DND-41 (cell line): ENCODE results near the gene RGS1.
"Not testable (repeated sequence)": the region's sequence is repeated elsewhere in the genome, so short reads cannot be mapped to it uniquely, and the experiment has no call there.

ENCODE experiments used
- ATAC-seq: fragments of 200-7000 bp; cut with Tn5 transposase; 3 replicates; pipeline ENCODE4 v1.9.1; 2021; ENCODE audit warnings: low read depth; ENCODE audit not compliant: insufficient read depth
- DNase-seq: peaks from one replicate; pipeline ENCODE4 v3.0.0-alpha.2; 2020
- H2AFZ ChIP-seq: 2 replicates; pipeline ENCODE4 v1.6.0; 2012; ENCODE audit warnings: low read depth, low read length
- H3K27ac ChIP-seq: 2 replicates; pipeline ENCODE4 v1.5.1; 2012; ENCODE audit warnings: low read length, inconsistent platforms
- H3K27me3 ChIP-seq: fragments of 200-600 bp; sonication (generic); 2 replicates; pipeline ENCODE4 v1.6.0; 2012; ENCODE audit warnings: low read length, mild to moderate bottlenecking, inconsistent platforms; ENCODE audit not compliant: insufficient read depth, poor library complexity
- H3K36me3 ChIP-seq: 2 replicates; pipeline ENCODE4 v1.5.1; 2012; ENCODE audit warnings: low read length, inconsistent platforms; ENCODE audit not compliant: insufficient read depth
- H3K4me1 ChIP-seq: 2 replicates; pipeline ENCODE4 v1.5.1; 2012; ENCODE audit warnings: mild to moderate bottlenecking, low read length; ENCODE audit not compliant: insufficient read depth
- H3K4me2 ChIP-seq: 2 replicates; pipeline ENCODE4 v1.6.0; 2012; ENCODE audit warnings: mild to moderate bottlenecking, moderate library complexity, low read length, inconsistent platforms; ENCODE audit not compliant: insufficient read depth
- H3K4me3 ChIP-seq, 2 experiments: fragments of 200-600 bp in 1 of 2; shearing (Covaris generic) in 1 of 2; 2 replicates each; pipeline ENCODE4 v1.5.1; 2012 to 2016; ENCODE audit warnings: inconsistent platforms in 2 of 2, low read length in 2 of 2, mild to moderate bottlenecking in 2 of 2, low read depth in 1 of 2, moderate library complexity in 1 of 2
- H3K79me2 ChIP-seq: 2 replicates; pipeline ENCODE4 v1.6.0; 2012; ENCODE audit warnings: low read length, inconsistent platforms; ENCODE audit not compliant: insufficient read depth
- H3K9ac ChIP-seq: 2 replicates; pipeline ENCODE4 v1.6.0; 2012; ENCODE audit warnings: low read depth, mild to moderate bottlenecking, inconsistent platforms, low read length, moderate library complexity
- H3K9me3 ChIP-seq: 2 replicates; pipeline ENCODE4 v1.5.1; 2012; ENCODE audit warnings: low read length, moderate library complexity, mild to moderate bottlenecking, inconsistent platforms; ENCODE audit not compliant: insufficient read depth, severe bottlenecking
- H4K20me1 ChIP-seq: 2 replicates; pipeline ENCODE4 v1.6.0; 2012; ENCODE audit warnings: low read length; ENCODE audit not compliant: insufficient read depth
- CTCF ChIP-seq: IDR thresholded peaks from 2 replicates; pipeline ENCODE4 v1.5.1; 2012; ENCODE audit warnings: borderline replicate concordance, low read length, moderate library complexity, mild to moderate bottlenecking; ENCODE audit not compliant: poor library complexity, severe bottlenecking; ENCODE audit errors: extremely low read depth
- EZH2 ChIP-seq: IDR thresholded peaks from 3 replicates; pipeline ENCODE4 v1.6.1; 2012; ENCODE audit warnings: borderline replicate concordance, low read depth, mild to moderate bottlenecking, moderate library complexity, low read length, inconsistent platforms; ENCODE audit not compliant: severe bottlenecking

RGS1 gene

DNA sequence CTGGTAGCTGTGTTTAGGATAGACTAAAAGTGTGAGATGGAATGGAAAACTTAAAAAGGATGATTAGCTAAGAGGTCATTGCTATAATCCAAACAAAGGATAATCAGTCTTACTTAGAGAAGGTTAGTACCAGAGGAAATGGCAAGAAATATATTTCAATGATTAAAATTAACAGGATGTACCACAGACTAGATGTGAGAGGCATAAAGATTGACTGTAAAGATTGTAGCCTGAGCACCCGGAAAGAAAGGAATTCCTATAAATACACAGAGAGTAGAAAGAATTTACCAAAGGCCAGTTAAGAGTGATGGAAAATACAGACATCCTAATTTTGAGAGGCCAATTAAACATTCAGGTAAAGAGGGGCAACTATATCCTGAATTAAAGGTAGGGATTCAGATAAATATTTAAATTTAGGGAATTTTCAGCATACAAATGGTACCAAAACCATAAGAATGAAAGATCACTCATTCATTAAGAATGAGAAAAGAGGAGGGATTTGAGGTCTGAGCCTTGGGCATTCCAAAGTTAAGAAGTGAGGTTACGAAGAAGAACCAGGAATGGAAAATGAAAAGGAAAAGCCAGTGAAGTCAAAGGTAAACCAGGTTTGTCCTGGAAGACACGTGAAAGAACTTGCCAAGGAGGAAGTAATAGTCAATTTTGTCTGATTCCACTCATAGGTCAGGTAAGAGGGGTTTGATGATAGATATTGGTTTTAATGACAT lies 46.4 kb upstream of the RGS1 start:
- Histone ChIP-seq H3K36me3 (no peaks in the 10 kb centered on the region), H3K27me3 (no peaks in the 10 kb centered on the region), H3K79me2 (peaks cover 4% of the 10 kb centered on the region; the same call in 1 of the 2 replicates), H3K9me3 (no peaks in the 10 kb centered on the region), H3K9ac (peak overlapping the region; percentile 52), H3K4me2 (peak overlapping the region; percentile 57), H2AFZ (no peak overlapping the region; the same call in 1 of the 2 replicates), H3K27ac (peak overlapping the region; percentile 88), H3K4me1 (peaks cover 61% of the 10 kb centered on the region), H4K20me1 (no peaks in the 10 kb centered on the region), H3K4me3 (peak overlapping the region in 1 of 2 experiments; percentile 33; a peak in 1 of 4 replicates)
- DNase-seq (no peak), ATAC-seq (no peak)
- TF ChIP-seq CTCF (no peak), EZH2 (no peak)

- H3K79me2 ChIP-seq = peaks cover 4% of the 10 kb centered on the region; the same call in 1 of the 2 replicates
- H3K4me2 ChIP-seq = peak overlapping the region; percentile 57
- peaks cover 62% of the 10 kb centered on the region for H3K4me1 ChIP-seq
- peak overlapping the region; percentile 88 for H3K27ac ChIP-seq
- TF ChIP-seq EZH2 = no peak
- no peak for TF ChIP-seq CTCF
- H4K20me1 ChIP-seq = no peaks in the 10 kb centered on the region
- peak overlapping the region; percentile 57 for H2AFZ ChIP-seq
- DNase-seq (no peak), ATAC-seq (no peak)
- H3K27me3 ChIP-seq = no peaks in the 10 kb centered on the region
- H3K36me3 ChIP-seq = no peaks in the 10 kb centered on the region
- peak overlapping the region in 1 of 2 experiments; percentile 33; a peak in 2 of 4 replicates for H3K4me3 ChIP-seq
- peak overlapping the region; percentile 52 for H3K9ac ChIP-seq
- H3K9me3 ChIP-seq = no peaks in the 10 kb centered on the region
Observed at GRCh38 chr1:192529811-192530210, 45.8 kb upstream of the RGS1 start.

DNA sequence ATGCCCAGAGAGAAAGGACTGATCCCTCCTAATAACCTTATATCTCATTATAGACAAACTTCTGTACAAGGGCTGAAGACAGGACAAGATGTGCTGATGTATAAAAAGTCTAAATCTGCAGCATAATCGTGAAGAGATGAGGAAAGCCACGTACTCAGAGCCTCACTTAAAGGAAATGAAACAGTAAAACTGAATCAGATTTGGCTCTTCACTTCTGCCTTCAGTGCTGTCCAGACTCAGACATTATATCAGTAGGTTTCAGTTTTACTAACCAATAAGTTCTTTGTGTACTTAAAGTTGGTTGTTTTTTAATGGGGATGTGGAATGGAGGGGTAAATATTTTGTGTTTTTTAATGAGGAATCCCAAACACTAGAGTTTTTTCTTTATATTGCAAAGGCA lies 45.3 kb upstream of the RGS1 start:
- peak overlapping the region; percentile 52 for H3K9ac ChIP-seq
- H3K36me3 ChIP-seq = no peaks in the 10 kb centered on the region
- peaks cover 66% of the 10 kb centered on the region for H3K4me1 ChIP-seq
- no peaks in the 10 kb centered on the region for H3K27me3 ChIP-seq
- peak overlapping the region; percentile 57 for H3K4me2 ChIP-seq
- H4K20me1 ChIP-seq = no peaks in the 10 kb centered on the region
- no peaks in the 10 kb centered on the region for H3K9me3 ChIP-seq
- peak overlapping the region in 1 of 2 experiments; percentile 33; a peak in 2 of 4 replicates for H3K4me3 ChIP-seq
- DNase-seq = no peak
- H3K79me2 ChIP-seq = peaks cover 8% of the 10 kb centered on the region; the same call in 1 of the 2 replicates
- H2AFZ ChIP-seq = peak overlapping the region; percentile 57
- H3K27ac ChIP-seq = peak overlapping the region; percentile 88
- peak; percentile 56 for ATAC-seq
- TF ChIP-seq CTCF = no peak
- TF ChIP-seq EZH2 = no peak

- not testable (repeated sequence) for H3K27me3 ChIP-seq, H4K20me1 ChIP-seq, H3K36me3 ChIP-seq, H3K9me3 ChIP-seq, H3K4me3 ChIP-seq
- Histone ChIP-seq H3K27ac (peak overlapping the region; percentile 88), H3K4me2 (peak overlapping the region; percentile 57), H3K4me1 (peaks cover 76% of the 10 kb centered on the region), H2AFZ (0 out of 2 replicates have a peak overlapping the region, but pooled peaks have one; percentile 1), H3K79me2 (peaks cover 11% of the 10 kb centered on the region; the same call in 1 of the 2 replicates), H3K9ac (peak overlapping the region; percentile 52)
- DNase-seq (peak; percentile 87), ATAC-seq (peak; percentile 98)
Observed at GRCh38 chr1:192531037-192531703, 44.4 kb upstream of the RGS1 start.
